ENCODE results near the gene THRA. TPM values are rescaled to one million over a fixed set of nuclear protein-coding genes. Genes with fewer than 3 reads are reported as not detected.

Gene THRA
- total RNA-seq, 2 donors from 2014 or later: 35.2 to 79.8 TPM

GRCh38 chr17:40038882-40039513 lies 23.8 kb upstream of the THRA start:
- WGBS: 21% methylated on average over 11 of the region's 11 CpGs
- intact Hi-C loops (cut with DNase I): no loop called here

GRCh38 chr17:40041196-40041595 lies 21.6 kb upstream of the THRA start:
- Histone ChIP-seq H3K4me3 (no peak overlapping the region), H3K9me3 (no peaks in the 10 kb centered on the region), H3K27ac (no peak overlapping the region), H3K27me3 (replicated peaks; ENCODE audit: insufficient read depth) (no peaks in the 10 kb centered on the region), H3K36me3 (no peaks in the 10 kb centered on the region), H3K4me1 (replicated peaks) (no peaks in the 10 kb centered on the region)
- DNase-seq (ENCODE audit: low spot score): no peak
- intact Hi-C loops (cut with DNase I): no loop called here
- WGBS: 90% methylated on average over 2 of the region's 2 CpGs
- no peak for TF ChIP-seq POLR2A (IDR thresholded peaks at IDR 0.05)
- TF ChIP-seq CTCF (IDR thresholded peaks at IDR 0.05): no peak

More at GRCh38 chr17:40038882-40039513, 23.8 kb upstream of the THRA start:
- peak; percentile 89 for TF ChIP-seq POLR2AphosphoS5 (IDR thresholded peaks at IDR 0.05)
- no peak for TF ChIP-seq POLR2A (IDR thresholded peaks at IDR 0.05)
- TF ChIP-seq CTCF (IDR thresholded peaks at IDR 0.05): peak in 3 of 4 experiments; percentile 61 to 74 (median 72)
- DNase-seq (ENCODE audit: low spot score): peak; percentile 81
- Histone ChIP-seq H3K27ac (peak overlapping the region; percentile 58 to 59), H3K4me3 (no peak overlapping the region), H3K27me3 (replicated peaks; ENCODE audit: insufficient read depth) (no peaks in the 10 kb centered on the region), H3K36me3 (no peaks in the 10 kb centered on the region), H3K9me3 (no peaks in the 10 kb centered on the region), H3K4me1 (replicated peaks) (no peaks in the 10 kb centered on the region)

- Histone ChIP-seq H3K4me1 (replicated peaks) (no peaks in the 10 kb centered on the region), H3K36me3 (no peaks in the 10 kb centered on the region), H3K27me3 (replicated peaks; ENCODE audit: insufficient read depth) (no peaks in the 10 kb centered on the region), H3K27ac (no peak overlapping the region), H3K4me3 (no peak overlapping the region), H3K9me3 (no peaks in the 10 kb centered on the region)
- intact Hi-C loops (cut with DNase I): no loop called here
- no peak for DNase-seq (ENCODE audit: low spot score)
- TF ChIP-seq POLR2A (IDR thresholded peaks at IDR 0.05) (no peak), CTCF (IDR thresholded peaks at IDR 0.05) (no peak), POLR2AphosphoS5 (IDR thresholded peaks at IDR 0.05) (no peak)
- 72% methylated on average over 6 of the region's 6 CpGs for WGBS
These were observed 6.3 kb upstream of the THRA start for GRCh38 chr17:40056379-40057015.

- H3K4me1 ChIP-seq (replicated peaks): no peaks in the 10 kb centered on the region
- TF ChIP-seq POLR2AphosphoS5 (IDR thresholded peaks at IDR 0.05) (peak; percentile 26), CTCF (IDR thresholded peaks at IDR 0.05) (no peak)
- intact Hi-C loops (cut with DNase I): no loop called here
- 50% methylated on average over 8 of the region's 8 CpGs for WGBS
- DNase-seq (ENCODE audit: low spot score): no peak
- no peaks in the 10 kb centered on the region for H3K27me3 ChIP-seq (replicated peaks; ENCODE audit: insufficient read depth)
- peak overlapping the region; percentile 43 to 74 for H3K27ac ChIP-seq
- H3K4me3 ChIP-seq: no peak overlapping the region
- H3K36me3 ChIP-seq: no peaks in the 10 kb centered on the region
- no peaks in the 10 kb centered on the region for H3K9me3 ChIP-seq
These were observed 4.5 kb upstream of the THRA start for GRCh38 chr17:40058186-40058784.
